Immature natural killer cell (primary cell): ENCODE results near the gene CBL. TPM values are rescaled to one million over a fixed set of nuclear protein-coding genes. Genes with fewer than 3 reads are reported as not detected.

Experiments used
- DNase-seq, 3 donors: peaks; one replicate each; pipeline ENCODE4 v3.0.0; 2022; ENCODE audit warnings: mixed read lengths in 1 of 3
- H3K27ac Mint-ChIP-seq, 6 donors: one replicate each; pipeline ENCODE4 v1.8.0; 2020; ENCODE audit warnings: mixed read lengths in 6 of 6, mild to moderate bottlenecking in 5 of 6, inconsistent platforms in 4 of 6, moderate library complexity in 3 of 6
- H3K27me3 Mint-ChIP-seq, 3 donors: one replicate each; pipeline ENCODE4 v1.8.0; 2020 to 2021; ENCODE audit warnings: low read depth in 3 of 3, mild to moderate bottlenecking in 3 of 3, mixed read lengths in 3 of 3, moderate library complexity in 3 of 3, inconsistent platforms in 1 of 3
- H3K36me3 Mint-ChIP-seq, 3 donors: one replicate each; pipeline ENCODE4 v1.8.0; 2020; ENCODE audit warnings: mixed read lengths in 3 of 3, inconsistent platforms in 2 of 3, mild to moderate bottlenecking in 2 of 3
- H3K4me1 Mint-ChIP-seq, 2 donors: one replicate each; pipeline ENCODE4 v1.8.0; 2020; ENCODE audit warnings: inconsistent platforms in 2 of 2, mild to moderate bottlenecking in 2 of 2, mixed read lengths in 2 of 2, moderate library complexity in 1 of 2
- H3K4me3 Mint-ChIP-seq, 5 donors: one replicate each; pipeline ENCODE4 v1.8.0; 2020; ENCODE audit warnings: mild to moderate bottlenecking in 5 of 5, mixed read lengths in 5 of 5, inconsistent platforms in 3 of 5, moderate library complexity in 3 of 5
- H3K9me3 Mint-ChIP-seq, 6 donors: one replicate each; pipeline ENCODE4 v1.8.0; 2020; ENCODE audit warnings: mild to moderate bottlenecking in 6 of 6, mixed read lengths in 6 of 6, inconsistent platforms in 4 of 6, moderate library complexity in 3 of 6
- polyA plus RNA-seq, 3 donors: library from polyadenylated mRNA; unstranded; fragments of 300-500 nt; fragmentation: Illumina TruSeq; gene quantifications; one replicate each; pipeline ENCODE4 v1.2.3, GENCODE V29; 2021

The CBL gene
- polyA plus RNA-seq, 3 donors from 2014 or later: 1.1 to 9.6 (median 5.0) TPM

GRCh38 chr11:119305556-119306372 is 99.6 kb downstream of the CBL start:
- no peaks in the 10 kb centered on the region for H3K9me3 Mint-ChIP-seq
- H3K4me1 Mint-ChIP-seq: peaks cover 0 to 1% of the 10 kb centered on the region in 2 donors
- peak overlapping the region in 3 of 6 donors; percentile 6 to 43 (median 34) for H3K27ac Mint-ChIP-seq
- H3K27me3 Mint-ChIP-seq: peaks cover 2 to 6% (median 2%) of the 10 kb centered on the region in 3 donors
- H3K36me3 Mint-ChIP-seq: peaks cover 23 to 48% (median 35%) of the 10 kb centered on the region in 3 donors
- no peak for DNase-seq
- no peak overlapping the region for H3K4me3 Mint-ChIP-seq

GRCh38 chr11:119306373-119306890 is 100.3 kb downstream of the CBL start:
- no peaks in the 10 kb centered on the region for H3K9me3 Mint-ChIP-seq
- DNase-seq: no peak
- H3K4me1 Mint-ChIP-seq: peaks cover 0 to 1% of the 10 kb centered on the region in 2 donors
- H3K27ac Mint-ChIP-seq: peak overlapping the region in 1 of 6 donors; percentile 31
- H3K4me3 Mint-ChIP-seq: no peak overlapping the region
- H3K36me3 Mint-ChIP-seq: peaks cover 16 to 41% (median 30%) of the 10 kb centered on the region in 3 donors
- H3K27me3 Mint-ChIP-seq: peaks cover 2 to 6% (median 2%) of the 10 kb centered on the region in 3 donors

- no peak for DNase-seq
- Mint-ChIP-seq H3K4me1 (peaks cover 0 to 1% of the 10 kb centered on the region in 2 donors), H3K4me3 (no peak overlapping the region), H3K36me3 (peaks cover 14 to 34% (median 27%) of the 10 kb centered on the region in 3 donors), H3K9me3 (no peaks in the 10 kb centered on the region), H3K27me3 (peaks cover 2 to 6% (median 2%) of the 10 kb centered on the region in 3 donors), H3K27ac (peak overlapping the region in 1 of 6 donors; percentile 29)
These were observed 101.1 kb downstream of the CBL start for GRCh38 chr11:119307219-119307618.

- Mint-ChIP-seq H3K4me1 (peaks cover 0 to 1% of the 10 kb centered on the region in 2 donors), H3K9me3 (no peaks in the 10 kb centered on the region), H3K27me3 (peaks cover 2 to 6% (median 2%) of the 10 kb centered on the region in 3 donors), H3K27ac (no peak overlapping the region), H3K36me3 (peaks cover 7 to 28% (median 21%) of the 10 kb centered on the region in 3 donors), H3K4me3 (no peak overlapping the region)
- no peak for DNase-seq
These were observed 101.8 kb downstream of the CBL start for GRCh38 chr11:119307974-119308373.

- H3K36me3 Mint-ChIP-seq: peaks cover 0 to 14% (median 8%) of the 10 kb centered on the region in 3 donors
- H3K4me1 Mint-ChIP-seq: peaks cover 0 to 1% of the 10 kb centered on the region in 2 donors
- no peaks in the 10 kb centered on the region for H3K9me3 Mint-ChIP-seq
- no peak overlapping the region for H3K4me3 Mint-ChIP-seq
- DNase-seq: no peak
- H3K27me3 Mint-ChIP-seq: peaks cover 2 to 8% (median 5%) of the 10 kb centered on the region in 3 donors
- H3K27ac Mint-ChIP-seq: no peak overlapping the region
These were observed 103.3 kb downstream of the CBL start for GRCh38 chr11:119309411-119309810.

GRCh38 chr11:119309953-119310681 is 104.0 kb downstream of the CBL start:
- DNase-seq: no peak
- Mint-ChIP-seq H3K9me3 (no peaks in the 10 kb centered on the region), H3K27me3 (peaks cover 2 to 8% (median 5%) of the 10 kb centered on the region in 3 donors), H3K4me1 (peaks cover 0 to 1% of the 10 kb centered on the region in 2 donors), H3K4me3 (no peak overlapping the region), H3K36me3 (peaks cover 0 to 12% (median 8%) of the 10 kb centered on the region in 3 donors), H3K27ac (no peak overlapping the region)

GRCh38 chr11:119310682-119311052 is 104.5 kb downstream of the CBL start:
- H3K27ac Mint-ChIP-seq: no peak overlapping the region
- no peaks in the 10 kb centered on the region for H3K9me3 Mint-ChIP-seq
- DNase-seq: no peak
- H3K4me1 Mint-ChIP-seq: peaks cover 0 to 6% of the 10 kb centered on the region in 2 donors
- H3K27me3 Mint-ChIP-seq: peaks cover 2 to 8% (median 7%) of the 10 kb centered on the region in 3 donors
- H3K4me3 Mint-ChIP-seq: no peak overlapping the region
- peaks cover 0 to 8% (median 7%) of the 10 kb centered on the region in 3 donors for H3K36me3 Mint-ChIP-seq

- Mint-ChIP-seq H3K36me3 (no peaks in the 10 kb centered on the region), H3K27me3 (peaks cover 4 to 8% (median 7%) of the 10 kb centered on the region in 3 donors), H3K9me3 (no peaks in the 10 kb centered on the region), H3K27ac (no peak overlapping the region), H3K4me3 (no peak overlapping the region), H3K4me1 (peaks cover 7 to 14% of the 10 kb centered on the region in 2 donors)
- DNase-seq: no peak
These were observed 108.6 kb downstream of the CBL start for GRCh38 chr11:119314726-119315125.

GRCh38 chr11:119315131-119316015 is 109.2 kb downstream of the CBL start:
- Mint-ChIP-seq H3K4me3 (peak overlapping the region in 2 of 5 donors; percentile 13 to 29), H3K36me3 (no peaks in the 10 kb centered on the region), H3K4me1 (peaks cover 7 to 15% of the 10 kb centered on the region in 2 donors), H3K27me3 (peaks cover 2 to 10% (median 3%) of the 10 kb centered on the region in 3 donors), H3K9me3 (no peaks in the 10 kb centered on the region), H3K27ac (no peak overlapping the region)
- DNase-seq: no peak

GRCh38 chr11:119316016-119316728 is 110.0 kb downstream of the CBL start:
- H3K36me3 Mint-ChIP-seq: no peaks in the 10 kb centered on the region
- H3K4me3 Mint-ChIP-seq: peak overlapping the region in 1 of 5 donors; percentile 13
- no peak overlapping the region for H3K27ac Mint-ChIP-seq
- no peak for DNase-seq
- H3K9me3 Mint-ChIP-seq: no peaks in the 10 kb centered on the region
- peaks cover 2 to 10% (median 3%) of the 10 kb centered on the region in 3 donors for H3K27me3 Mint-ChIP-seq
- peaks cover 7 to 16% of the 10 kb centered on the region in 2 donors for H3K4me1 Mint-ChIP-seq

- H3K27me3 Mint-ChIP-seq: peaks cover 2 to 10% (median 3%) of the 10 kb centered on the region in 3 donors
- no peaks in the 10 kb centered on the region for H3K9me3 Mint-ChIP-seq
- H3K27ac Mint-ChIP-seq: no peak within 1 kb of the TSS
- H3K4me1 Mint-ChIP-seq: peaks cover 7 to 22% of the 10 kb centered on the region in 2 donors
- no peaks in the 10 kb centered on the region for H3K36me3 Mint-ChIP-seq
- no peak for DNase-seq
- H3K4me3 Mint-ChIP-seq: peak within 1 kb of the TSS in 1 of 5 donors; percentile 15
These were observed 110.8 kb downstream of the CBL start, which contains the start of gene MCAM for GRCh38 chr11:119316729-119317591. MCAM (minus strand) TSS chr11:119317130; CDS start chr11:119317101, 29 bp downstream.
